OCI-LY3 (cell line): ENCODE data around the gene KRTAP29-1.
"Not testable (repeated sequence)": the region's sequence is repeated elsewhere in the genome, so short reads cannot be mapped to it uniquely, and the experiment has no call there.

Experiments
- H2AFZ ChIP-seq: fragments of 200-600, 300-600 bp; shearing (Covaris generic); 2 replicates; pipeline ENCODE4 v1.6.0; 2014; ENCODE audit warnings: antibody characterized with exemption, low read depth, low read length
- H3K27ac ChIP-seq: fragments of 200-600, 300-600 bp; sonication (generic); 2 replicates; pipeline ENCODE4 v1.5.1; 2014; ENCODE audit warnings: mild to moderate bottlenecking, low read length, moderate library complexity, mixed read lengths
- H3K27me3 ChIP-seq: fragments of 200-600, 300-600 bp; sonication (generic); 2 replicates; pipeline ENCODE4 v1.6.1; 2014; ENCODE audit warnings: low read depth, low read length, mixed read lengths
- H3K36me3 ChIP-seq: fragments of 200-600, 300-600 bp; sonication (generic); replicated peaks from 2 replicates; pipeline ENCODE3; 2014; ENCODE audit warnings: low read depth, low read length, mixed read lengths
- H3K4me1 ChIP-seq: fragments of 300-600, 200-600 bp; sonication (generic); 2 replicates; pipeline ENCODE4 v1.6.1; 2014; ENCODE audit warnings: low read length, mixed read lengths
- H3K4me2 ChIP-seq: fragments of 200-600, 300-600 bp; sonication (generic); 2 replicates; pipeline ENCODE4 v1.6.1; 2014; ENCODE audit warnings: low read length, mixed read lengths
- H3K4me3 ChIP-seq: fragments of 300-600, 200-600 bp; sonication (generic); 2 replicates; pipeline ENCODE4 v1.5.1; 2014; ENCODE audit warnings: antibody characterized with exemption, mild to moderate bottlenecking, low read length, moderate library complexity
- H3K79me2 ChIP-seq: fragments of 300-600, 200-600 bp; shearing (Covaris generic); 2 replicates; pipeline ENCODE4 v1.6.1; 2014; ENCODE audit warnings: mild to moderate bottlenecking, low read length, mixed read lengths
- H3K9ac ChIP-seq: fragments of 300-600, 200-600 bp; shearing (Covaris generic); 2 replicates; pipeline ENCODE4 v1.6.0; 2014; ENCODE audit warnings: mild to moderate bottlenecking, low read length, moderate library complexity
- H3K9me3 ChIP-seq: fragments of 200-600, 300-600 bp; shearing (Covaris generic); 2 replicates; pipeline ENCODE4 v1.6.1; 2014; ENCODE audit warnings: low read length, mixed read lengths; ENCODE audit not compliant: insufficient read depth
- H4K20me1 ChIP-seq: fragments of 200-600, 300-600 bp; sonication (generic); 2 replicates; pipeline ENCODE4 v1.6.1; 2016; ENCODE audit warnings: low read length, mixed read lengths; ENCODE audit not compliant: insufficient read depth
- EZH2phosphoT487 ChIP-seq: fragments of 200-600 bp; shearing (Covaris generic); IDR thresholded peaks from 2 replicates; pipeline ENCODE4 v1.6.1; 2018; ENCODE audit warnings: antibody characterized with exemption, mixed run types, low read depth
- TF ChIP-seq, protein P1 (sequence below): fragments of 200-600, 300-600 bp; sonication (generic); IDR thresholded peaks from 2 replicates; pipeline ENCODE4 v1.5.1; 2014; ENCODE audit warnings: antibody characterized with exemption, low read length, low read depth

Gene KRTAP29-1

DNA sequence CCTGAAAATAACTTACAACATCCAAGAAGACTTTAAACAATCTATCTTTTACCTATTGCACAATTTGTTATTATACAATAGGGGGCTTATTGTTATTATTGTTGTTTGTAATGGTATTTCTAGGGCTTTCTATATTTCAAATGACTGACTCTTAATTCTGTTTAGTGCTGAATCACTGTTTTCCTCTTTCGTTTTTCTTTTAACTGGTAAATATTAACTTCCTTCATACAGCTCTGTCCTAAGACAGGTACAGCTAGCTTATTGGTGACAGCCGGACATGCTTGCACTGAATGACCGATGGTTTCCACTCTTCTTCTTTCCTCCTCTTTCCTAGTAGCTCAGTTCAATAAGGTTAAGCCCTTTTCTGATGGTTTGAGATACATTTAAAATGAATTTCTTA, 15.6 kb downstream of the KRTAP29-1 start:
- no peaks in the 10 kb centered on the region for H3K9me3 ChIP-seq
- peaks cover 55% of the 10 kb centered on the region for H3K27me3 ChIP-seq
- no peak overlapping the region for H3K9ac ChIP-seq
- H3K4me2 ChIP-seq, result no peak overlapping the region
- no peak overlapping the region for H3K4me3 ChIP-seq
- no peaks in the 10 kb centered on the region for H3K36me3 ChIP-seq
- no peaks in the 10 kb centered on the region for H3K79me2 ChIP-seq
- no peak overlapping the region for H3K27ac ChIP-seq
- H4K20me1 ChIP-seq, result no peaks in the 10 kb centered on the region
- no peak for TF ChIP-seq EZH2phosphoT487
- TF ChIP-seq, protein P1, sequence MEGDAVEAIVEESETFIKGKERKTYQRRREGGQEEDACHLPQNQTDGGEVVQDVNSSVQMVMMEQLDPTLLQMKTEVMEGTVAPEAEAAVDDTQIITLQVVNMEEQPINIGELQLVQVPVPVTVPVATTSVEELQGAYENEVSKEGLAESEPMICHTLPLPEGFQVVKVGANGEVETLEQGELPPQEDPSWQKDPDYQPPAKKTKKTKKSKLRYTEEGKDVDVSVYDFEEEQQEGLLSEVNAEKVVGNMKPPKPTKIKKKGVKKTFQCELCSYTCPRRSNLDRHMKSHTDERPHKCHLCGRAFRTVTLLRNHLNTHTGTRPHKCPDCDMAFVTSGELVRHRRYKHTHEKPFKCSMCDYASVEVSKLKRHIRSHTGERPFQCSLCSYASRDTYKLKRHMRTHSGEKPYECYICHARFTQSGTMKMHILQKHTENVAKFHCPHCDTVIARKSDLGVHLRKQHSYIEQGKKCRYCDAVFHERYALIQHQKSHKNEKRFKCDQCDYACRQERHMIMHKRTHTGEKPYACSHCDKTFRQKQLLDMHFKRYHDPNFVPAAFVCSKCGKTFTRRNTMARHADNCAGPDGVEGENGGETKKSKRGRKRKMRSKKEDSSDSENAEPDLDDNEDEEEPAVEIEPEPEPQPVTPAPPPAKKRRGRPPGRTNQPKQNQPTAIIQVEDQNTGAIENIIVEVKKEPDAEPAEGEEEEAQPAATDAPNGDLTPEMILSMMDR, result no peak
- H3K4me1 ChIP-seq, result no peaks in the 10 kb centered on the region
- no peak overlapping the region for H2AFZ ChIP-seq

DNA sequence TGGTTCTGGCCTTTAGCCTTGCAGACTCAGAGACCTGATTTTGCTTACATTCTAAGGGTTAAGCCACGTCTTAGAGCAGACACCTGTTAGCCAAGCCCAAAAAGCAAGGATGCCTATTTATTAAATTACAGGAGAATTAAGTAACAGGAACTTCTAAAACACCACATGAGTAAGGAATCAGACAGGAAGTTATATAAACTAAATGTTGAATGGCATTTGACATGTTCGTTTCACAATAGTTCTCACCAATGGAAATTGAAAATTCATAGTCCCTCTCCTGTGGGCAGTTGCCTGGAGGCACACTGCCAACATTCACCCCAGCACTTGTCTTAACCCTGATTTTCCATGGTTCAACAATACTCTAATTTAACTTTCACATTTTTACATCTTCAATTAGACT, 18.1 kb downstream of the KRTAP29-1 start:
- no peak overlapping the region for H2AFZ ChIP-seq
- H3K27me3 ChIP-seq, result peaks cover 45% of the 10 kb centered on the region
- H3K79me2 ChIP-seq, result no peaks in the 10 kb centered on the region
- H3K9ac ChIP-seq, result no peak overlapping the region
- no peak overlapping the region for H3K27ac ChIP-seq
- no peaks in the 10 kb centered on the region for H4K20me1 ChIP-seq
- no peak overlapping the region for H3K4me3 ChIP-seq
- no peak overlapping the region for H3K4me2 ChIP-seq
- TF ChIP-seq EZH2phosphoT487, result no peak
- TF ChIP-seq, protein P1, result no peak
- H3K9me3 ChIP-seq, result no peaks in the 10 kb centered on the region
- no peaks in the 10 kb centered on the region for H3K4me1 ChIP-seq
- no peaks in the 10 kb centered on the region for H3K36me3 ChIP-seq

DNA sequence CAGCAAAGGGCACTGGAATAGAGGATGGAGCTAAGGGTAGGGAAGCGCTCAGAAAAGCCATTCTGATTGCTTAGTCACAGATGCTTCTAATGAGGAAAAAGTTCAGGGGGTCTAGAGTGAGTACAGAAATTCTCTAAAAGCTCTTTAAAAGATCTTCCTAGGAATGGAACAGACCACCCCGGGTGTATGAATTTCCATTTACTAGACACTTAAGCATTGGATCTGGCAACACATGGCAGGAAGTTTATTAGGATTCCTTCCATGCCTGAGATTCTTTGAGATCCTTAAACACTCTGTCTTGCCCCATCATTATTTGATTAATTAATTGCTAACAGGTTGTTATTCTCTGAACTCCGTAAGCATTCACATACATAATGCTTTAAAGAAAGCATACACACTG, 18.6 kb downstream of the KRTAP29-1 start:
- Histone ChIP-seq H3K4me2 (no peak overlapping the region), H4K20me1 (no peaks in the 10 kb centered on the region)

DNA sequence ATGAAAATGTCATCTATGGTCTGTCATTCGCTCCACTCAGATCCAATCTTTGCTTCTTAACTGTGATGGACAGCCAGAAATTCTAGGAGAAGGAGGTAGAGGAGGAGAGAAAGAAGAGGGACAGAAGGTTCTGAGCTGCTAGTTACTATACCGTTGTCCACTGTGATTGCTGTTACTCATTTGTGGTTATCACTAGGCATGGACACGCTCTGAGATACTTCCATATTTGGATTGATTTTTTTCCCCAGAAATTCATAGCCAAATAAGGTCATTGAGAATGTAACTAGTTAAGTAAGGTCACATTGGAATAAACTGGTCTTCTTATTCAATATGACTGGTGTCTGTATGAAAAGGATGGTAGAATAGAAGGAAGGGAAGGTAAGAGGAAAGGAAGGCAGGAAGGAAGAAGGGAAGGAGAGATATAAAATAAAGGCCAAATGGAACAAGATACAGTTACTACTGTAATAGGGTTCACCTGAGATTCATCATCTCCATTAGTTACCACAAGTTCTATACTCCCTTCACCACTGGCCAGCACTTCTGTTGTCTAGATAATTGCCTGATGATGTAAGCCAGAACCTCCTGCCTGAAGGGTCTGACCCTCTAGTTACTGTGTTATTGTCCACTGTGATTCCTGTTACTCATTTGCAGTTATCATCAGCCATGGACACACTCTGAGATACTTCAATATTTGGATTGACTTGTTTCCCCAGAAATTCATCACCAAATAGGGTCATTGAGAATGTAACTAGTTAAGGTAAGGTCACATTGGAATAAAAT, 24.3 kb downstream of the KRTAP29-1 start:
- no peaks in the 10 kb centered on the region for H3K9me3 ChIP-seq
- H3K4me1 ChIP-seq, result no peaks in the 10 kb centered on the region
- no peak overlapping the region for H3K4me3 ChIP-seq
- H3K79me2 ChIP-seq, result no peaks in the 10 kb centered on the region
- no peak overlapping the region for H3K4me2 ChIP-seq
- H4K20me1 ChIP-seq, result no peaks in the 10 kb centered on the region
- TF ChIP-seq, protein P1, result no peak
- TF ChIP-seq EZH2phosphoT487, result no peak
- peaks cover 29% of the 10 kb centered on the region for H3K27me3 ChIP-seq
- no peak overlapping the region for H3K9ac ChIP-seq
- no peak overlapping the region for H3K27ac ChIP-seq
- no peak overlapping the region for H2AFZ ChIP-seq
- no peaks in the 10 kb centered on the region for H3K36me3 ChIP-seq

More for the DNA sequence above, 18.6 kb downstream of the KRTAP29-1 start:
- peaks cover 45% of the 10 kb centered on the region for H3K27me3 ChIP-seq
- H3K4me3 ChIP-seq, result no peak overlapping the region
- H3K4me1 ChIP-seq, result no peaks in the 10 kb centered on the region
- H3K9me3 ChIP-seq, result no peaks in the 10 kb centered on the region
- no peaks in the 10 kb centered on the region for H3K36me3 ChIP-seq
- H2AFZ ChIP-seq, result no peak overlapping the region
- TF ChIP-seq EZH2phosphoT487, result no peak
- TF ChIP-seq, protein P1, result no peak
- H3K9ac ChIP-seq, result no peak overlapping the region
- no peak overlapping the region for H3K27ac ChIP-seq
- H3K79me2 ChIP-seq, result no peaks in the 10 kb centered on the region

DNA sequence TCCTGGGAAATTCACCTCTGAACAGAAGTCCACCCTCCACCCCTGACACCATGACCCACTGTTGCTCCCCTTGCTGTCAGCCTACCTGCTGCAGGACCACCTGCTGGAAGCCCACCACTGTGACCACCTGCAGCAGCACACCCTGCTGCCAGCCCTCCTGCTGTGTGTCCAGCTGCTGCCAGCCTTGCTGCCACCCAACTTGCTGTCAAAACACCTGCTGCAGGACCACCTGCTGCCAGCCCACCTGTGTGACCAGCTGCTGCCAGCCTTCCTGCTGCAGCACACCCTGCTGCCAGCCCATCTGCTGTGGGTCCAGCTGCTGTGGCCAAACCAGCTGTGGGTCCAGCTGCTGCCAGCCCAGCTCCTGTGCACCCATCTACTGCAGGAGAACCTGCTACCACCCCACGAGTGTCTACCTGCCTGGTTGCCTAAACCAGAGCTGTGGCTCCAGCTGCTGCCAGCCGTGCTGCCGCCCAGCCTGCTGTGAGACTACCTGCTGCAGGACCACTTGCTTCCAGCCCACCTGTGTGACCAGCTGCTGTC, 26.9 kb downstream of the KRTAP29-1 start, which contains the start of gene KRTAP9-7:
KRTAP9-7 (plus strand) TSS at position 51 of the 543 bp plus-strand sequence; CDS start at position 51, 0 bp downstream.
- not testable (repeated sequence) for H4K20me1 ChIP-seq, H3K9me3 ChIP-seq, H3K4me2 ChIP-seq, H3K79me2 ChIP-seq, H3K4me3 ChIP-seq, H3K9ac ChIP-seq, H2AFZ ChIP-seq, H3K4me1 ChIP-seq, H3K36me3 ChIP-seq, H3K27ac ChIP-seq
- H3K27me3 ChIP-seq, result peaks cover 17% of the 10 kb centered on the region
